ENCODE data around the gene ARHGAP10. TPM values are rescaled to one million over a fixed set of nuclear protein-coding genes. Genes with fewer than 3 reads are reported as not detected.

Gene ARHGAP10
- total RNA-seq, 1 donor from 2014 or later, result 20.2 TPM

DNA sequence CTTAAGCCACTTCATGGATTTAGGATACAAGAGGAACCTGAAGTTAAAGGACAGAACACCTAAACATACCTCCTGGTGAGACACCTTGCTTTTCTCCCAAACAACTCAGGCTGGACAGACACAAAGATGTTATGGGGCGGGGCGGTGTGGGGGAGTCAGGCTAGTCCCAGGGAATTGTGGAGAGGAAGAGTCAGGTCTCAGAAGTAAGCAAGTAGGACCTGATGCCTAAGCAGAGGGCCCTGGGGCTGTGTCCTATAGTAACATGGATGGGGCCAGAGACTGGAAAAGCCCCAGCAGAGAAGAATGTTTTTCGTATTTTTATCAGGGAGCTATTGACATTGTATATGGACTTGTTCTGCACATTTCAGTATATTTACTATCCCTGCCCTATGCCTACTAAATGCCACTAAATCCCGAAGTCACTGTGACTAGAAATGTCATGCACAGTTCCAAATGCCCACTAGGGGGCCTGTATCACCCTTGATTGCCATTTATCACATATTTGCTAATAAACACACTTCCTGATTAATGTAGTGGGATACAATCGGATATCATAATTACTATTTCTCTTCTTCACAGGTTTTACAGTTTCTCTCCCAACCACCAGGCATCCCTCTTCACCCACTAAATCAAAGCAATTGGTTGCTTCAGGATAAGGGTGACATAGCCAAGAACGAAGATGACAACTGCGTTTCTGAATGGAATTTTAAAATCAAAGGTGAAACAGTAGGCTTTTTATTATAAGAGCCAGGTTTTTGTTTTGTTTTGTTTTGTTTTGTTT is 23.8 kb upstream of the ARHGAP10 start:
- Mint-ChIP-seq H3K9me3 (no peaks in the 10 kb centered on the region), H3K4me1 (peaks cover 2% of the 10 kb centered on the region), H3K27me3 (ENCODE audit: insufficient read depth, low read depth) (peaks cover 6% of the 10 kb centered on the region), H3K36me3 (no peaks in the 10 kb centered on the region), H3K4me3 (no peak overlapping the region), H3K27ac (no peak overlapping the region)
- Histone ChIP-seq H3K27me3 (no peaks in the 10 kb centered on the region), H3K4me3 (no peak overlapping the region), H3K9me3 (ENCODE audit: low read depth) (no peaks in the 10 kb centered on the region), H3K36me3 (no peaks in the 10 kb centered on the region), H3K79me2 (ENCODE audit: low read depth) (no peaks in the 10 kb centered on the region), H3K4me1 (peaks cover 3% of the 10 kb centered on the region), H3K9ac (no peak overlapping the region), H3F3A (ENCODE audit: low read depth) (no peaks in the 10 kb centered on the region), H4K20me1 (ENCODE audit: low read depth) (no peaks in the 10 kb centered on the region), H3K4me2 (no peak overlapping the region), H3K27ac (no peak overlapping the region), H2AFZ (replicated peaks) (no peak overlapping the region)
- DNase-seq (ENCODE audit: low spot score), result peak; percentile 63
- TF ChIP-seq EZH2phosphoT487 (IDR thresholded peaks at IDR 0.05) (no peak), EZH2 (IDR thresholded peaks at IDR 0.05) (no peak)
- TF ChIP-seq, protein P1, sequence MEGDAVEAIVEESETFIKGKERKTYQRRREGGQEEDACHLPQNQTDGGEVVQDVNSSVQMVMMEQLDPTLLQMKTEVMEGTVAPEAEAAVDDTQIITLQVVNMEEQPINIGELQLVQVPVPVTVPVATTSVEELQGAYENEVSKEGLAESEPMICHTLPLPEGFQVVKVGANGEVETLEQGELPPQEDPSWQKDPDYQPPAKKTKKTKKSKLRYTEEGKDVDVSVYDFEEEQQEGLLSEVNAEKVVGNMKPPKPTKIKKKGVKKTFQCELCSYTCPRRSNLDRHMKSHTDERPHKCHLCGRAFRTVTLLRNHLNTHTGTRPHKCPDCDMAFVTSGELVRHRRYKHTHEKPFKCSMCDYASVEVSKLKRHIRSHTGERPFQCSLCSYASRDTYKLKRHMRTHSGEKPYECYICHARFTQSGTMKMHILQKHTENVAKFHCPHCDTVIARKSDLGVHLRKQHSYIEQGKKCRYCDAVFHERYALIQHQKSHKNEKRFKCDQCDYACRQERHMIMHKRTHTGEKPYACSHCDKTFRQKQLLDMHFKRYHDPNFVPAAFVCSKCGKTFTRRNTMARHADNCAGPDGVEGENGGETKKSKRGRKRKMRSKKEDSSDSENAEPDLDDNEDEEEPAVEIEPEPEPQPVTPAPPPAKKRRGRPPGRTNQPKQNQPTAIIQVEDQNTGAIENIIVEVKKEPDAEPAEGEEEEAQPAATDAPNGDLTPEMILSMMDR (IDR thresholded peaks at IDR 0.05), result peak; percentile 96

DNA sequence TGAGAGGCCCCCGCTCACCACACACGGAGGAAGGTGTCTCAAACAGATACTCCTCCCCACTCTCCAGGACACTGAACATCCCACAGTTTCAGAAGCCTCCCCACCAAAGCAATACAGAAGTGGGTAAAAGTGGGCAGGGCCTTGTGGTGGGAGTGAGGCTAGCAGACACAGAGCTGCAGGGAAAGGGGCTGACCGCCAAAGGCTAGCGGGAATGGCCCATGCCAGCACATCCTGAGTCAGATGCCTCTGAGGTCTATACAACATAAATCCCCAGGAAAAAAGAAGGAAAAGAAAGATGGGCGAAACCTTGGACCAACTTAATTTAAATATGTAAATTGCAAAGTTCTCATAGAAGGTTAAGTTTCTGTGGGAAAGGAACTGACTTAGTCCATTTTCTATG is 21.9 kb upstream of the ARHGAP10 start:
- Histone ChIP-seq H3K9ac (no peak overlapping the region), H3K9me3 (ENCODE audit: low read depth) (no peaks in the 10 kb centered on the region), H3K79me2 (ENCODE audit: low read depth) (no peaks in the 10 kb centered on the region), H3K4me3 (no peak overlapping the region), H3K36me3 (no peaks in the 10 kb centered on the region), H3K27me3 (no peaks in the 10 kb centered on the region), H3K27ac (no peak overlapping the region), H4K20me1 (ENCODE audit: low read depth) (no peaks in the 10 kb centered on the region), H3F3A (ENCODE audit: low read depth) (no peaks in the 10 kb centered on the region), H3K4me1 (peaks cover 5% of the 10 kb centered on the region), H2AFZ (replicated peaks) (no peak overlapping the region), H3K4me2 (no peak overlapping the region)
- TF ChIP-seq, protein P1 (IDR thresholded peaks at IDR 0.05), result no peak
- TF ChIP-seq EZH2phosphoT487 (IDR thresholded peaks at IDR 0.05) (no peak), EZH2 (IDR thresholded peaks at IDR 0.05) (no peak)
- no peak overlapping the region for H3K4me3 Mint-ChIP-seq
- no peak overlapping the region for H3K27ac Mint-ChIP-seq
- no peaks in the 10 kb centered on the region for H3K9me3 Mint-ChIP-seq
- peaks cover 4% of the 10 kb centered on the region for H3K27me3 Mint-ChIP-seq (ENCODE audit: insufficient read depth, low read depth)
- no peaks in the 10 kb centered on the region for H3K36me3 Mint-ChIP-seq
- no peak for DNase-seq (ENCODE audit: low spot score)
- H3K4me1 Mint-ChIP-seq, result peaks cover 9% of the 10 kb centered on the region

DNA sequence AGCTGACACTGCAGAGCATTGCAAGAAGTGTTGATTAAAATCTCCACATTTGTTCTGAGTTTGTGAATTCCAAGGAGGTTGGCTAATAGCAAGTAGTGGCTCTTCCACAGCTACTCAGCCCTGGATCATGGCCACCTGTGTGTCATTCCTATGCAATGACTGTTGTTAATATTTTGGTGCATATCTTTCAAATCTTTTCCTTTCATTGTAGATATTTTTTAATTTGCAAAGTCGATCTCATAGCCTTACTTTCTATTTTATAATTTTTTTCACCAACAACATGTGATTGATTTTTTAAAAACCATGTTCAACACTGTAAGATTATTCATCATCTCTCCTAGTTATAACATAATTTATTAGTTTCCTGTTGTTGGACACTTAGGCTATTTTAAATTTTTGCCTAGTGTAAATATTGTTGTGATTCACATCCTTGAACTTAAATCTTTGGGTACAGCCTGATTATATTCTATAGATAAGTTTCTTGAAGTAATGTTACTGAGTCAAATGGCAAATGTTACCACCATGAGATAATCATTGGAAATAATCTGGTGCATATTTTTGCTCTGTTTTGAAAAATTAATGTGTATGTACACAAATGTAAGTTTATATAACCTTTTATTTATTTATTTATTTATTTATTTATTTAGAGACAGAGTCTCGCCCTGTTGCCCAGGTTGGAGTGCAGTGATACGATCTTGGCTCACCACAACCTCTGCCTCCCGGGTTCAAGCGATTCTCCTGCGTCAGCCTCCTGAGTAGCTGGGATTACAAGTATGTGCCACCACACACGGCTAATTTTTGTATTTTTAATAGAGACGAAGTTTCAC is 17.1 kb upstream of the ARHGAP10 start:
- TF ChIP-seq EZH2phosphoT487 (IDR thresholded peaks at IDR 0.05), result no peak
- TF ChIP-seq, protein P1 (IDR thresholded peaks at IDR 0.05), result no peak
- no peak for TF ChIP-seq EZH2 (IDR thresholded peaks at IDR 0.05)
- no peak overlapping the region for H2AFZ ChIP-seq (replicated peaks)
- no peaks in the 10 kb centered on the region for H3K27me3 ChIP-seq

More for the DNA sequence above, 17.1 kb upstream of the ARHGAP10 start:
- Histone ChIP-seq H3K27ac (no peak overlapping the region), H3F3A (ENCODE audit: low read depth) (no peaks in the 10 kb centered on the region), H3K79me2 (ENCODE audit: low read depth) (no peaks in the 10 kb centered on the region), H3K36me3 (no peaks in the 10 kb centered on the region), H4K20me1 (ENCODE audit: low read depth) (no peaks in the 10 kb centered on the region), H3K9me3 (ENCODE audit: low read depth) (no peaks in the 10 kb centered on the region), H3K4me1 (peaks cover 9% of the 10 kb centered on the region), H3K4me3 (no peak overlapping the region), H3K9ac (no peak overlapping the region), H3K4me2 (no peak overlapping the region)
- no peaks in the 10 kb centered on the region for H3K9me3 Mint-ChIP-seq
- no peaks in the 10 kb centered on the region for H3K36me3 Mint-ChIP-seq
- H3K4me1 Mint-ChIP-seq, result peaks cover 23% of the 10 kb centered on the region
- no peak overlapping the region for H3K4me3 Mint-ChIP-seq
- H3K27me3 Mint-ChIP-seq (ENCODE audit: insufficient read depth, low read depth), result peaks cover 8% of the 10 kb centered on the region
- no peak for DNase-seq (ENCODE audit: low spot score)
- H3K27ac Mint-ChIP-seq, result no peak overlapping the region

All from neural progenitor cell (in vitro differentiated cells).